Duodenal mucosa (tissue), 2 donors: ENCODE results near the gene GSN.

Experiments used
- H3K27ac ChIP-seq: one replicate; pipeline ENCODE4 v1.7.0; 2013; ENCODE audit warnings: low read depth, low read length
- H3K27me3 ChIP-seq, 2 donors: one replicate each; pipeline ENCODE4 v1.7.0; 2013; ENCODE audit warnings: low read length in 2 of 2, control low read depth in 1 of 2; ENCODE audit not compliant: insufficient read depth in 2 of 2, control insufficient read depth in 1 of 2
- H3K36me3 ChIP-seq, 2 donors: one replicate each; pipeline ENCODE4 v1.7.0; 2013; ENCODE audit warnings: low read length in 2 of 2, control low read depth in 1 of 2; ENCODE audit not compliant: insufficient read depth in 2 of 2, control insufficient read depth in 1 of 2
- H3K4me1 ChIP-seq, 2 donors: one replicate each; pipeline ENCODE4 v1.7.0; 2013; ENCODE audit warnings: low read length in 2 of 2, control low read depth in 1 of 2; ENCODE audit not compliant: insufficient read depth in 2 of 2, control insufficient read depth in 1 of 2
- H3K4me3 ChIP-seq, 2 donors: one replicate each; pipeline ENCODE4 v1.7.0; 2013; ENCODE audit warnings: low read length in 2 of 2, low read depth in 1 of 2
- H3K9ac ChIP-seq, 2 donors: one replicate each; pipeline ENCODE4 v1.7.0; 2013; ENCODE audit warnings: low read length in 2 of 2, low read depth in 1 of 2
- H3K9me3 ChIP-seq, 2 donors: one replicate each; pipeline ENCODE4 v1.7.0; 2013; ENCODE audit warnings: low read length in 2 of 2, control low read depth in 1 of 2; ENCODE audit not compliant: control insufficient read depth in 1 of 2

Gene GSN

DNA sequence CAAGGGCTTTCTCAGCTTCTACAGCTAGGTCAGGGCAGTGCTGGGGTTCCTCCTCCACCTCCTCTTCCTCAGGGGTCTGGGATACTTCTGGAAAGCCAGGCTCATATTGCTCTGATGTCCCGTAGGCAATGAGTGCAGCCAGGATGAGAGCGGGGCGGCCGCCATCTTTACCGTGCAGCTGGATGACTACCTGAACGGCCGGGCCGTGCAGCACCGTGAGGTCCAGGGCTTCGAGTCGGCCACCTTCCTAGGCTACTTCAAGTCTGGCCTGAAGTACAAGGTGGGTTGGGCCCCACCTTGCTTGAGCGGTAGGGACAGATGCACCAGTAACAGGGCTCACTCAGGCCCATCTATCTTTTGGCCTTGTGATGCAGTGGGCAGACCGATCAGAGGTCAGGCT lies 34.8 kb downstream of the GSN start:
- Histone ChIP-seq H3K27ac (no peak overlapping the region), H3K4me1 (peaks cover 27 to 41% of the 10 kb centered on the region in 2 donors), H3K27me3 (no peaks in the 10 kb centered on the region), H3K9me3 (no peaks in the 10 kb centered on the region), H3K36me3 (peaks cover 11 to 38% of the 10 kb centered on the region in 2 donors), H3K9ac (no peak overlapping the region), H3K4me3 (no peak overlapping the region)

DNA sequence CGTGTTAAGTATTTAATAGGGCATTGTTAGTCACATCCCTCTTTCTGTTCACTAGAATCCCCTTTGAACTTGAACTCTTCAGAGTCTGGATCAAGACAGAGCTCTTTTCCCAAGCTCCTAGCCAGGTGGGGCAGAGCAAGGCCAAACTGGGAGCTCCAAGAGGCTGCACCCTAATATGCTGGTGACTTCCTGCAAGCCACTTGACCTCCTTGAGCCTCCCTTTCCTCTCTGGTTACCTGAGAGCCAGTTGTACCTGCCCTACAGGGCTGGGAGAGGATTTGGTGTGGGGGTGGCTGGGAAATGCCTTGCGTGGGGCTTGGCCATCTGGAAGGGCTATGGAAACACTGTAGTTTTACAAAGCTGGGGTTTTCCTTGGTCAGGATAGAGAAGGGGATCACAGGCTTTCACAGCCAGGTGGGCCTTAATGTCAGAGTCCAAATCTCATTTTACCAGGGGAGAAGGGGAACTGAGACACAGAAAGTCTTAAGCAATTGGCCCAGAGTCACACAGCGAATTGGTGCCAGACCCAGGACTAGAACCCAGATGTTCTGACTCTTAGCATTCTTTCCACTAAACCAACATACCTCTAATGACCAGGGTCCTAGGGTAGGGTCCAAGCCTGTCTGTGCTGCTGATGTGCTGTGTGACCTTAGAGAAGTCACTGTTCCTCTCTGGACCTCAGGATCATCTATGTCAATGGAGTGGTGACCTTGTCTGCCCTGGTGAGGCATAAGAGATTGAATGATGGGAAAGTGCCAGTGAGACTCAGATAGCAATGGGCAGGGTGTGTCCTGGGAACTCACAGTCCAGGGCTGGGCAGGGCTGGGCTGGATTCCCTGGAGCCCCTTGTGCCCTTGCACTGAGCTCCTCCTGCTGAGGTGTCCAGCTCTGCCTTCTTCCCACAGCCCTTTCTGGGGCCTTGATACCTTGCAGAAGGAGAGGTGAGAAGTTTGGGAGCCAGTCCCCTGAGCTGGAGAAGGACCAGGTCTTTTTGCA lies 35.8 kb downstream of the GSN start:
- H3K9me3 ChIP-seq = no peaks in the 10 kb centered on the region
- H3K9ac ChIP-seq = no peak overlapping the region
- H3K27ac ChIP-seq = no peak overlapping the region
- peak overlapping the region in 1 of 2 donors; percentile 32 for H3K4me3 ChIP-seq
- H3K36me3 ChIP-seq = peaks cover 17 to 41% of the 10 kb centered on the region in 2 donors
- peaks cover 27 to 31% of the 10 kb centered on the region in 2 donors for H3K4me1 ChIP-seq
- H3K27me3 ChIP-seq = no peaks in the 10 kb centered on the region

DNA sequence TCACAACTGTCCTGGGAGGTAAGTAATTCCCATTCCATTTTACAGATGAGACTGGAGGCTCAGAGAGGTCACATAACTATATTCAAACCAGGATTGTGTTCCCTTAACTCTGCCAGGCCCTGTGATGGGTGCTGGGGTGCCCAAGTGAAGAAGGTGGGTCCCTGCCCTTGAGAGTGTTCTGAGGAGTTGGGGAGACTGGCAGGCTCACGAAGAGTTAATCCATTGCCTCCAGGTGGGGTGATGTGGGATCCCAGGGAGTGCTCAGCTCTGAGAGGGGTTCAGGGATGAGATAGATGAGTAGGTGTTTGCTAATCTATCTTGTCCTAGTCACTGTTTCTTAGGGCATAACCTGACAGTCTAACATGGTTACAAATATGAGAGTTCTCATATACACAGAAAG lies 36.7 kb downstream of the GSN start:
- H3K27ac ChIP-seq = no peak overlapping the region
- H3K9me3 ChIP-seq = no peaks in the 10 kb centered on the region
- H3K27me3 ChIP-seq = no peaks in the 10 kb centered on the region
- H3K4me1 ChIP-seq = peaks cover 23 to 25% of the 10 kb centered on the region in 2 donors
- no peak overlapping the region for H3K4me3 ChIP-seq
- no peak overlapping the region for H3K9ac ChIP-seq
- peaks cover 21 to 41% of the 10 kb centered on the region in 2 donors for H3K36me3 ChIP-seq

DNA sequence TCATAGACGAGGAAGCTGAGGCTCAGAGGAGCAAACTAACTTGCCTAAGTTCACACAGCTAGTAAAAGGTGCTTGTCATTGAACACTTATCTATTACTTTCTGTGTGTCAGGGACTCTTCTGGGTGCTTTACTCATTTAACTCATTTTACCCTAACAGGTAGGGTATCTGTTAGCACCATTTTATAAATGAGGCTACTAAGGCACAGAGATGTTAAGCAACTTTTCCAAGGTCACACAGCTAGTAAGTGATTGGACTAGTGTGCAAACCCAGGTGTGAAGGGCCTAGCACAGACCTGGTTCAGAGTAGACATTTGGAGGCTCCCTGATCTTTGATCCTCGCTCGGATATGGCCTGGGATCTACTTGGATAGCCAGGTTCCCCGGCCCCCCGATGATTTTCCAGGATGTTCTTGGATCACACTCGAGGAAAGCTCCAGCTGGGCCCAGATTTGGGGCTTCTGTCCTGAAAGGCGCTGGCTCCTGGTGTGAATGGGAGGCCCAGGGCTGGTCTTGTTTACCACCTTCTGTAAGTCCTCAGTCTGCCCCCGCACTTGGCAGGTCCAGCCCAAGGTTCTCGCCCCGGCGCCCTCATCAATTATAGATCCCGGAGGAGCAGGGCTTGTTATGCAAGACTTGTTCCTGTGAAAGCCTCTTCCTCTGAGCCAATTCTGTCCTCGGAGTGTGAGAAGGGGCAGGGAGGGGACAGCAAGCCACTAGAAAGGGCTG lies 37.5 kb downstream of the GSN start:
- no peak overlapping the region for H3K4me3 ChIP-seq
- H3K36me3 ChIP-seq = peaks cover 26 to 42% of the 10 kb centered on the region in 2 donors
- peaks cover 23 to 25% of the 10 kb centered on the region in 2 donors for H3K4me1 ChIP-seq
- H3K9me3 ChIP-seq = no peaks in the 10 kb centered on the region
- H3K9ac ChIP-seq = no peak overlapping the region
- H3K27ac ChIP-seq = no peak overlapping the region
- H3K27me3 ChIP-seq = no peaks in the 10 kb centered on the region

DNA sequence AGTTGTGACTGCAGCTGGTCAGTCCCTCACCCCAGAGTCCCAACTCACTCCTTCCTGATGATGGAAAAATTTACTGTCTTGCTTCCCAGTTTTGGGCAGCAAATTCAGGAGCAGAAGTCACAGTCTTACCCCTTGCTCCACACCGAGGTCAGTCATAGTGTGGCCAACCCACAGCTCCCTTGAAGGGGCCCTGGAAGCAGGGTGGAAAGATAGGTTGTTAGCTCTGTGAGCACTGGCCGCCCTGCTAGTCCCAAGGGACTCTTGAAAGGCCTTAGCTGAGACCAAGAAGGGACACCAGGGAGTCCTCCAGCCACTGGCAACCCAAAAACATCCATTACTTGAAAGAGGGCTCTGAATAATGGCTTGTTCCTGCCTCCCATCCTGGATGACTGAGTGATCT lies 40.0 kb downstream of the GSN start:
- no peak overlapping the region for H3K4me3 ChIP-seq
- H3K4me1 ChIP-seq = peaks cover 19 to 21% of the 10 kb centered on the region in 2 donors
- no peak overlapping the region for H3K27ac ChIP-seq
- H3K9me3 ChIP-seq = no peaks in the 10 kb centered on the region
- peaks cover 40 to 54% of the 10 kb centered on the region in 2 donors for H3K36me3 ChIP-seq
- no peaks in the 10 kb centered on the region for H3K27me3 ChIP-seq
- H3K9ac ChIP-seq = no peak overlapping the region

DNA sequence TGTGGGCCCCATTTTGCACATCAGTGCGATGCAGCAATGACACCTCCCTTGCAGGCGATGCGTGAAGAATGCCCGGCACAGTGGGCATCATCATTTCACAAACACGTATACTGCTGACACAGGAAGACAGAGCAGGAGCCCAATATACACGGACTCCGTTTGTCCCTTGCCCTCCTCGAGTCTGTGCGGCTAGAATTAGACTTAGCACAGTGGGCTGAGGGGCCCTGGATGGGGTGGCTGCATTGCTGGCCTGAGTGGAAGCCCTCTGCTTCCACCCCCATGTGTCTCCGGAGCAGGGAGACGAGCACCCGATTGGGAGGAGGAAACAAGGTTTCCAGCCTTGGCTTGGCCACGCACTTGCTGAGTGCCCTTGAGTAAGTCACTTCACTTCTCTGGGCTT lies 40.8 kb downstream of the GSN start:
- Histone ChIP-seq H3K4me1 (peaks cover 13% of the 10 kb centered on the region in 2 donors), H3K27me3 (no peaks in the 10 kb centered on the region), H3K27ac (no peak overlapping the region), H3K9ac (no peak overlapping the region), H3K4me3 (no peak overlapping the region), H3K36me3 (peaks cover 47 to 54% of the 10 kb centered on the region in 2 donors), H3K9me3 (no peaks in the 10 kb centered on the region)

DNA sequence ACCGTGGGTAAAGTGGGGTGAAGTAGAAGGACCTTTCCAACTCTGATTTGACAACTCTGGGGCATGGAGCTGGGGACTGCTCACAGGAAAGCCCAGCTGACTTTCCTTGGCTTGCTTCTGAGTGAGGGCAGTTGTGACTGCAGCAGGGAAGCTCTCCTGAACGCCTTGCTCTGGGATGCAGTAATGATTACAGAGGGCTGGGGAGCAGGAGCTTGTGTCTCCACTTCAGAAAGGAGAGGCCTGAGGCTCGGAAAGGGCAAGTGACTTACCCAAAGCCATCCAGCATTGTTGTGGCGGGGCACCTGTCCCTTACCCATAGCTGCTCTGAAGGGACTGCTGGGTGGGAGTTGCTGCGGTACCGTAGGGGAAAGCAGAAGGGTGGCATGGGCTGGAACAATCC lies 41.2 kb downstream of the GSN start:
- Histone ChIP-seq H3K4me3 (no peak overlapping the region), H3K9ac (no peak overlapping the region), H3K9me3 (no peaks in the 10 kb centered on the region), H3K27me3 (no peaks in the 10 kb centered on the region), H3K4me1 (peaks cover 9% of the 10 kb centered on the region in 2 donors), H3K27ac (no peak overlapping the region), H3K36me3 (peaks cover 48 to 54% of the 10 kb centered on the region in 2 donors)

DNA sequence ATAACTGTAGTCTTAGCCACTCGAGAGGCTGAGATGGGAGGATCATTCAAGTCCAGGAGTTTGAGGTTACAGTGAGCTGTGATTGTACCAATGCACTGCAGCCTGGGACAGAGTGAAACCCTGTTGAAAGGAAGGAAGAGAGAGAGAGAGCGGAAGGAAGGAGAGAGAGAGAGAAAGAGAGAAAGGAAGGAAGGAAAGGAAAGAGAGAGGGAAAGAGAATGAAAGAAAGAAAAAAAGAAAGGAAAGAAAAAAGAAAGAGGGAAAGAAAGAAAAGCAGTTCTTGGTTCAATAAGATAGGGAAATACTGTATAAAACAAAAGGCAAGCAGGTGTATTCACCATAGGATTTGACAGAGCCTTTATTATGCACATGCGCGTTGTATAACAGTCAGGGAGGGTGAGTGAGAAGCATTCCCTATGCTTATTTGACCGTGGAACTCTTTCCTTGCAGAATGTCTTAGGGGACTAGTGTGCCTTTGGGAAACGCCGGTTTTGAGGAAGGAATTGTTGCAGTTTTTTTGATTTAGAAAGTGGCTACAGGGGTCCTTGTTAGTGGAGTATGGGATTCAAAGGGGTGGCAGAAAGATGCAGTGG lies 42.0 kb downstream of the GSN start:
- peaks cover 3% of the 10 kb centered on the region in 2 donors for H3K4me1 ChIP-seq
- peaks cover 44 to 49% of the 10 kb centered on the region in 2 donors for H3K36me3 ChIP-seq
- no peaks in the 10 kb centered on the region for H3K27me3 ChIP-seq
- H3K4me3 ChIP-seq = no peak overlapping the region
- H3K9me3 ChIP-seq = no peaks in the 10 kb centered on the region
- no peak overlapping the region for H3K27ac ChIP-seq
- H3K9ac ChIP-seq = no peak overlapping the region

DNA sequence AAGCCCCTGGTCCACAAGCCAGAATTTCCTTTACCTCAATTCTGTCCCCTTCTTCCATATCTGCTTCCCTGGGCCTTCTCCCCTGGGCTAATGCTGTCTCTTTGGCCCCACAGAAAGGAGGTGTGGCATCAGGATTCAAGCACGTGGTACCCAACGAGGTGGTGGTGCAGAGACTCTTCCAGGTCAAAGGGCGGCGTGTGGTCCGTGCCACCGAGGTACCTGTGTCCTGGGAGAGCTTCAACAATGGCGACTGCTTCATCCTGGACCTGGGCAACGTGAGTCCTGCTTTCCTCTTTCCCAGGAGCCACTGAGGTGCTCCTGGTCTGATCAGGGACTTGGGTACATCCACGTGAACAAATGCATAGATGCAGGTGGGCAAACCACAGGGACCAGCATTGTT lies 42.6 kb downstream of the GSN start:
- peaks cover 44 to 45% of the 10 kb centered on the region in 2 donors for H3K36me3 ChIP-seq
- no peak overlapping the region for H3K9ac ChIP-seq
- no peaks in the 10 kb centered on the region for H3K27me3 ChIP-seq
- peaks cover 0 to under 1% of the 10 kb centered on the region in 2 donors for H3K4me1 ChIP-seq
- H3K27ac ChIP-seq = no peak overlapping the region
- no peaks in the 10 kb centered on the region for H3K9me3 ChIP-seq
- H3K4me3 ChIP-seq = no peak overlapping the region

DNA sequence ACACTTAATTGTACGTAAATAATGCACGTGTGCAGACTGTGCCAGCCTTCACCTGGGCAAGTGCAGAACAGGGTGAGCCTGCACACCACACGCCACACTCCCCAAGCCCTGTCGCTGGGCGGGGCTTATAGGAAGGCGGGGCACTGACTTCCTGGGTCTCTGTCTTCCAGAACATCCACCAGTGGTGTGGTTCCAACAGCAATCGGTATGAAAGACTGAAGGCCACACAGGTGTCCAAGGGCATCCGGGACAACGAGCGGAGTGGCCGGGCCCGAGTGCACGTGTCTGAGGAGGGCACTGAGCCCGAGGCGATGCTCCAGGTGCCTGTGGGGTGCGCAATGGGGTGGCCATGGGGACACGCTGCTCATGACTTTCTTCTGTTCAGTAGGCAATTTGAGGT lies 44.2 kb downstream of the GSN start:
- peaks cover 44 to 51% of the 10 kb centered on the region in 2 donors for H3K36me3 ChIP-seq
- no peaks in the 10 kb centered on the region for H3K9me3 ChIP-seq
- no peak overlapping the region for H3K27ac ChIP-seq
- H3K4me3 ChIP-seq = no peak overlapping the region
- H3K9ac ChIP-seq = no peak overlapping the region
- no peaks in the 10 kb centered on the region for H3K4me1 ChIP-seq
- no peaks in the 10 kb centered on the region for H3K27me3 ChIP-seq
